Mesenchymal stem cell (in vitro differentiated cells and primary cell): Measurements from ENCODE around the gene HRH2.
"Not testable (repeated sequence)": the region's sequence is repeated elsewhere in the genome, so short reads cannot be mapped to it uniquely, and the experiment has no call there.

Experiments
- DNase-seq: peaks from one replicate; pipeline ENCODE4 v3.0.0-alpha.2; 2013
- H2AFZ ChIP-seq: one replicate; pipeline ENCODE4 v1.6.1; 2013; ENCODE audit warnings: low read depth, mild to moderate bottlenecking, control low read depth, inconsistent platforms, low read length, moderate library complexity
- H2AK5ac ChIP-seq: 2 replicates; pipeline ENCODE4 v1.6.1; 2013; ENCODE audit warnings: low read length, moderate library complexity, mild to moderate bottlenecking, inconsistent platforms; ENCODE audit not compliant: severe bottlenecking
- H2BK120ac ChIP-seq: one replicate; pipeline ENCODE4 v1.6.1; 2013; ENCODE audit warnings: low read depth, mild to moderate bottlenecking, inconsistent platforms, low read length, moderate library complexity
- H2BK12ac ChIP-seq, 2 experiments: one replicate each; pipeline ENCODE4 v1.6.1; 2013; ENCODE audit warnings: inconsistent platforms in 2 of 2, low read length in 2 of 2, mild to moderate bottlenecking in 2 of 2, moderate library complexity in 2 of 2, control low read depth in 1 of 2
- H2BK15ac ChIP-seq: one replicate; pipeline ENCODE4 v1.6.1; 2013; ENCODE audit warnings: mild to moderate bottlenecking, low read depth, inconsistent platforms; ENCODE audit not compliant: poor library complexity, severe bottlenecking
- H2BK5ac ChIP-seq: 2 replicates; pipeline ENCODE4 v1.6.1; 2013; ENCODE audit warnings: low read depth, mild to moderate bottlenecking, low read length, control low read depth, inconsistent platforms; ENCODE audit not compliant: poor library complexity, severe bottlenecking
- H3K14ac ChIP-seq, 2 experiments: one replicate each; pipeline ENCODE4 v1.6.1; 2013; ENCODE audit warnings: inconsistent platforms in 2 of 2, low read length in 2 of 2, control low read depth in 1 of 2, mild to moderate bottlenecking in 1 of 2, moderate library complexity in 1 of 2
- H3K18ac ChIP-seq, 2 experiments: one replicate each; pipeline ENCODE4 v1.6.1; 2013; ENCODE audit warnings: inconsistent platforms in 2 of 2, low read length in 2 of 2, control low read depth in 1 of 2, low read depth in 1 of 2, mild to moderate bottlenecking in 1 of 2
- H3K23ac ChIP-seq, 2 experiments: one replicate each; pipeline ENCODE4 v1.6.1; 2013; ENCODE audit warnings: inconsistent platforms in 2 of 2, low read length in 2 of 2, mild to moderate bottlenecking in 2 of 2, moderate library complexity in 2 of 2, control low read depth in 1 of 2
- H3K27ac ChIP-seq: 2 replicates; pipeline ENCODE4 v1.5.1; 2013; ENCODE audit warnings: mild to moderate bottlenecking, moderate library complexity, low read length, control low read depth, inconsistent platforms; ENCODE audit not compliant: poor library complexity, severe bottlenecking
- H3K27me3 ChIP-seq, 2 experiments: 2 replicates each; pipeline versions ENCODE4 v1.6.1 to v1.7.0; 2013; ENCODE audit warnings: low read length in 2 of 2, mild to moderate bottlenecking in 2 of 2, moderate library complexity in 2 of 2, control low read depth in 1 of 2, inconsistent platforms in 1 of 2; ENCODE audit not compliant: control insufficient read depth in 1 of 2, insufficient read depth in 1 of 2
- H3K36me3 ChIP-seq, 2 experiments: 2 replicates each; pipeline versions ENCODE4 v1.6.1 to v1.7.0; 2013; ENCODE audit warnings: low read length in 2 of 2, control low read depth in 1 of 2, inconsistent platforms in 1 of 2, low read depth in 1 of 2, mild to moderate bottlenecking in 1 of 2; ENCODE audit not compliant: insufficient read depth in 2 of 2, control insufficient read depth in 1 of 2
- H3K4ac ChIP-seq, 2 experiments: one replicate each; pipeline ENCODE4 v1.6.1; 2013; ENCODE audit warnings: inconsistent platforms in 2 of 2, low read length in 2 of 2, mild to moderate bottlenecking in 2 of 2, moderate library complexity in 2 of 2, control low read depth in 1 of 2, low read depth in 1 of 2
- H3K4me1 ChIP-seq: 2 replicates; pipeline ENCODE4 v1.6.1; 2013; ENCODE audit warnings: low read depth, low read length, control low read depth; ENCODE audit not compliant: control insufficient read depth, insufficient read depth
- H3K4me2 ChIP-seq: 2 replicates; pipeline ENCODE4 v1.6.1; 2013; ENCODE audit warnings: low read length, mild to moderate bottlenecking, inconsistent platforms; ENCODE audit not compliant: poor library complexity, severe bottlenecking
- H3K4me3 ChIP-seq, 2 experiments: 2 replicates each; pipeline versions ENCODE4 v1.5.1 to v1.7.0; 2013; ENCODE audit warnings: low read length in 2 of 2, mild to moderate bottlenecking in 2 of 2, control low read depth in 1 of 2, low read depth in 1 of 2; ENCODE audit not compliant: insufficient read depth in 1 of 2
- H3K79me1 ChIP-seq: replicated peaks from 2 replicates; pipeline ENCODE4 v1.6.1; 2013; ENCODE audit warnings: mild to moderate bottlenecking, control low read depth, low read length, inconsistent platforms; ENCODE audit not compliant: poor library complexity, severe bottlenecking
- H3K9ac ChIP-seq: 2 replicates; pipeline ENCODE4 v1.7.0; 2013; ENCODE audit warnings: mild to moderate bottlenecking, low read length, moderate library complexity
- H3K9me3 ChIP-seq: 2 replicates; pipeline ENCODE4 v1.7.0; 2013; ENCODE audit warnings: mild to moderate bottlenecking, low read length; ENCODE audit not compliant: control insufficient read depth
- H4K8ac ChIP-seq: one replicate; pipeline ENCODE4 v1.6.1; 2013; ENCODE audit warnings: inconsistent platforms, mild to moderate bottlenecking, low read length, moderate library complexity
- H4K91ac ChIP-seq: one replicate; pipeline ENCODE4 v1.6.1; 2013; ENCODE audit warnings: mild to moderate bottlenecking, low read length, inconsistent platforms
- WGBS: methylation state at CpG from one replicate; pipeline ENCODE4 v1.1.7; 2013; ENCODE audit warnings: mixed read lengths; 5-methylcytosine and 5-hydroxymethylcytosine counted together

Gene HRH2

GRCh38 chr5:175614223-175614815, 43.6 kb upstream of the HRH2 start:
- Histone ChIP-seq H3K27me3 (no peaks in the 10 kb centered on the region), H3K18ac (no peak overlapping the region), H4K91ac (no peak overlapping the region), H3K23ac (no peak overlapping the region), H2BK120ac (no peak overlapping the region), H3K79me1 (no peaks in the 10 kb centered on the region), H3K36me3 (no peaks in the 10 kb centered on the region), H2BK12ac (no peak overlapping the region), H3K14ac (no peak overlapping the region), H2AK5ac (no peak overlapping the region), H3K4me2 (no peak overlapping the region), H3K9ac (no peak overlapping the region), H3K27ac (no peak overlapping the region), H3K4me3 (no peak overlapping the region), H2AFZ (no peak overlapping the region), H2BK15ac (no peak overlapping the region), H4K8ac (no peak overlapping the region), H3K4me1 (no peaks in the 10 kb centered on the region), H3K9me3 (no peaks in the 10 kb centered on the region), H3K4ac (no peak overlapping the region), H2BK5ac (no peak overlapping the region)
- DNase-seq: no peak
- 79% methylated on average over 6 of the region's 7 CpGs for WGBS

- Histone ChIP-seq H3K18ac (no peak overlapping the region), H3K79me1 (no peaks in the 10 kb centered on the region), H3K4ac (no peak overlapping the region), H2BK120ac (no peak overlapping the region), H3K14ac (no peak overlapping the region), H3K27me3 (no peaks in the 10 kb centered on the region), H3K23ac (no peak overlapping the region), H2BK15ac (no peak overlapping the region), H4K91ac (no peak overlapping the region), H4K8ac (no peak overlapping the region), H2AFZ (no peak overlapping the region), H3K4me1 (no peaks in the 10 kb centered on the region), H3K9ac (no peak overlapping the region), H2BK12ac (no peak overlapping the region), H3K4me2 (no peak overlapping the region), H3K27ac (no peak overlapping the region), H3K9me3 (no peaks in the 10 kb centered on the region), H3K36me3 (no peaks in the 10 kb centered on the region), H2BK5ac (no peak overlapping the region), H3K4me3 (no peak overlapping the region), H2AK5ac (no peak overlapping the region)
- no peak for DNase-seq
- WGBS: 73% methylated on average over 2 of the region's 3 CpGs
Observed at GRCh38 chr5:175614861-175615260, 43.0 kb upstream of the HRH2 start.

GRCh38 chr5:175616083-175616482, 41.8 kb upstream of the HRH2 start:
- no peak for DNase-seq
- Histone ChIP-seq H3K4ac (no peak overlapping the region), H3K14ac (no peak overlapping the region), H3K4me2 (no peak overlapping the region), H3K23ac (no peak overlapping the region), H2AK5ac (no peak overlapping the region), H3K18ac (no peak overlapping the region), H3K27ac (no peak overlapping the region), H2BK15ac (no peak overlapping the region), H4K8ac (no peak overlapping the region), H2BK12ac (no peak overlapping the region), H3K4me3 (no peak overlapping the region), H3K9me3 (no peaks in the 10 kb centered on the region), H4K91ac (no peak overlapping the region), H3K36me3 (no peaks in the 10 kb centered on the region), H3K27me3 (no peaks in the 10 kb centered on the region), H3K4me1 (no peaks in the 10 kb centered on the region), H2AFZ (no peak overlapping the region), H3K9ac (no peak overlapping the region), H2BK5ac (no peak overlapping the region), H3K79me1 (no peaks in the 10 kb centered on the region), H2BK120ac (no peak overlapping the region)
- 84% methylated on average over 5 of the region's 5 CpGs for WGBS

GRCh38 chr5:175616527-175616926, 41.3 kb upstream of the HRH2 start:
- not testable (repeated sequence) for H3K9me3 ChIP-seq, H3K79me1 ChIP-seq, H3K23ac ChIP-seq, H3K4me2 ChIP-seq, DNase-seq, H2AK5ac ChIP-seq, H3K27ac ChIP-seq, H3K18ac ChIP-seq, H3K14ac ChIP-seq, H2AFZ ChIP-seq, H3K4ac ChIP-seq, H3K27me3 ChIP-seq, H2BK12ac ChIP-seq, H3K4me3 ChIP-seq, H3K36me3 ChIP-seq, H4K91ac ChIP-seq, H3K9ac ChIP-seq, H2BK15ac ChIP-seq, H2BK5ac ChIP-seq, H3K4me1 ChIP-seq, H4K8ac ChIP-seq, H2BK120ac ChIP-seq
- 92% methylated on average over 13 of the region's 13 CpGs for WGBS
